RPMI8226 (cell line): ENCODE data around the gene WDR91.
A peak's percentile ranks its signal among the peaks of the same experiment; 100 is the strongest.
"Not testable (repeated sequence)": the region's sequence is repeated elsewhere in the genome, so short reads cannot be mapped to it uniquely, and the experiment has no call there.

ENCODE experiments used
- DNase-seq: peaks from one replicate; pipeline ENCODE4 v3.0.0-alpha.2; 2015

Gene WDR91

GRCh38 chr7:135211179-135211945 lies at the start of gene WDR91:
Gene WDR91 (minus strand): TSS chr7:135211526. CDS start chr7:135211502, 24 bp downstream.
- DNase-seq: peak; percentile 96

- DNase-seq: no peak
Measured at GRCh38 chr7:135260470-135260869, 49.1 kb upstream of the WDR91 start.

GRCh38 chr7:135259702-135260101 lies 48.4 kb upstream of the WDR91 start:
- no peak for DNase-seq

GRCh38 chr7:135258585-135258984 lies 47.3 kb upstream of the WDR91 start:
- no peak for DNase-seq

- no peak for DNase-seq
Measured at GRCh38 chr7:135257790-135258189, 46.5 kb upstream of the WDR91 start.

GRCh38 chr7:135253851-135254771 lies 42.8 kb upstream of the WDR91 start:
- no peak for DNase-seq

GRCh38 chr7:135251496-135252391 lies 40.4 kb upstream of the WDR91 start:
- no peak for DNase-seq

GRCh38 chr7:135248546-135248945 lies 37.2 kb upstream of the WDR91 start:
- no peak for DNase-seq

- DNase-seq: no peak
Measured at GRCh38 chr7:135247746-135248471, 36.6 kb upstream of the WDR91 start.

- DNase-seq: no peak
Measured at GRCh38 chr7:135246191-135246825, 35.0 kb upstream of the WDR91 start.

- DNase-seq: no peak
Measured at GRCh38 chr7:135245226-135246190, 34.2 kb upstream of the WDR91 start.

GRCh38 chr7:135242096-135242684 lies 30.9 kb upstream of the WDR91 start:
- no peak for DNase-seq

GRCh38 chr7:135240441-135240840 lies 29.1 kb upstream of the WDR91 start:
- DNase-seq: no peak

- no peak for DNase-seq
Measured at GRCh38 chr7:135239263-135239662, 27.9 kb upstream of the WDR91 start.

- peak; percentile 40 for DNase-seq
Measured at GRCh38 chr7:135238112-135238744, 26.9 kb upstream of the WDR91 start.

- DNase-seq: no peak
Measured at GRCh38 chr7:135236727-135237126, 25.4 kb upstream of the WDR91 start.

GRCh38 chr7:135235841-135236240 lies 24.5 kb upstream of the WDR91 start:
- DNase-seq: no peak

GRCh38 chr7:135234727-135235126 lies 23.4 kb upstream of the WDR91 start:
- DNase-seq: no peak

GRCh38 chr7:135234095-135234494 lies 22.8 kb upstream of the WDR91 start:
- DNase-seq: not testable (repeated sequence)
